Activated naive CD4-positive, alpha-beta T cell treated with anti-CD3 and anti-CD28 coated beads, Interleukin-2, amount 10 ng/mL, durations not matched to agents 7 days and 5 days (primary cell): Measurements from ENCODE around the gene HECA.
"Not testable (repeated sequence)": the region's sequence is repeated elsewhere in the genome, so short reads cannot be mapped to it uniquely, and the experiment has no call there.

Experiments
- CTCF ChIA-PET: fragments of 350-600 bp; sonication (Branson Sonifier 250); formaldehyde crosslinking; loops from one replicate; lab custom pipeline; 2021; ENCODE audit warnings: antibody characterized with exemption; lab: Charles Lee
- DNase-seq: peaks from one replicate; pipeline ENCODE4 v3.0.0-alpha.2; 2020
- H3K27ac Mint-ChIP-seq: one replicate; pipeline ENCODE4 v1.8.0; 2021; ENCODE audit warnings: mild to moderate bottlenecking, moderate library complexity, mixed read lengths
- H3K27me3 Mint-ChIP-seq: one replicate; pipeline ENCODE4 v1.8.0; 2021; ENCODE audit warnings: mild to moderate bottlenecking, mixed read lengths
- H3K36me3 Mint-ChIP-seq: one replicate; pipeline ENCODE4 v1.8.0; 2021; ENCODE audit warnings: mixed read lengths
- H3K4me1 Mint-ChIP-seq: one replicate; pipeline ENCODE4 v1.8.0; 2021; ENCODE audit warnings: mixed read lengths
- H3K4me3 Mint-ChIP-seq: one replicate; pipeline ENCODE4 v1.8.0; 2021; ENCODE audit warnings: mild to moderate bottlenecking, moderate library complexity, mixed read lengths
- H3K9me3 Mint-ChIP-seq: one replicate; pipeline ENCODE4 v1.8.0; 2021; ENCODE audit warnings: mixed read lengths

Gene HECA

GRCh38 chr6:139134817-139135577, at the start of gene HECA:
TSS of gene HECA (plus strand) at chr6:139135080. CDS start at chr6:139135397, 317 bp downstream.
- CTCF ChIA-PET: interaction anchor here (1.9 kb wide), 1 partner anchor 10 kb away, joined by 11 read pairs; no protein-coding TSS in a partner anchor
- peak; percentile 99 for DNase-seq
- no peaks in the 10 kb centered on the region for H3K27me3 Mint-ChIP-seq
- H3K9me3 Mint-ChIP-seq: no peaks in the 10 kb centered on the region
- H3K4me3 Mint-ChIP-seq: peak within 1 kb of the TSS; percentile 82
- H3K27ac Mint-ChIP-seq: peak within 1 kb of the TSS; percentile 99
- H3K4me1 Mint-ChIP-seq: peaks cover 69% of the 10 kb centered on the region
- H3K36me3 Mint-ChIP-seq: peaks cover 37% of the 10 kb centered on the region

DNA sequence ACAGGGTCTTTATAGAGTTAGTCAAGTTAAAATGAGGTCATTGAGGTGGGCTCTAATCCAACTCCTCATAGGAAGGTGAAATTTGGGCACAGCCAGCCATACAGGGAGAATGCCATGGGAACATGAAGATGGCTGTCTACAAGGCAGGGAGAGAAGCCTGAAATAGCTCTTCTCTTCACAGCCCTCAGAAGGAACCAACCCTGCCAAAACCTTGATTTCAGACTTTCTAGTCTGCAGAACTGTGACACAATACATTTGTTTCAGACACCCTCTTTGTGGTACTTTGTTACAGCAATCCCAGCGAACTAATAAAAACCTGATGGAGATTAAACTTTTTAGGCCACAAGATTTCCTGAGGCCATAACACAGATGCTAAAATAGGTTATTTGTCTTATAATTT, 43.1 kb upstream of the HECA start:
- Mint-ChIP-seq H3K36me3 (no peaks in the 10 kb centered on the region), H3K9me3 (peaks cover 10% of the 10 kb centered on the region), H3K4me3 (no peak overlapping the region), H3K27me3 (no peaks in the 10 kb centered on the region), H3K4me1 (peaks cover 4% of the 10 kb centered on the region), H3K27ac (no peak overlapping the region)
- DNase-seq: no peak
- CTCF ChIA-PET: no interaction called here

DNA sequence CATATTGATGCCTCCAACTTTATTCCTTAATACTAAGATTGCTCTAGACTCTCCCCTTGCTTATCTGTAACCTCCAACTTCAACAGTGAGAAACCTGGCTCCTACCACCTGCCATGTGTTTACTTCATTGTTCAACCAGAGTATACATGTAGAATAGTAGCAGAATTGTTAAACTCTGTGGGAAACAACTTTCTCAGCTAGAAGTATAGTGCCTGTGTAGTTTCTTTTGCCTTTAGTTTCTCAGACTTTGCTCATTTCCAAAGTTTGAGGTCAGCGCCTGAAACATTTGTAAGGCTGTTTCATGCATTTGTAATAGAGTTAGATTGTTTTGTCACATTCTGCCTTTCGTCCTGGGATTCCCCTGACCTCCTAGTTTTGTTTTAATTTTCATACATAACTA, 34.9 kb upstream of the HECA start:
- no peak for DNase-seq
- no peaks in the 10 kb centered on the region for H3K36me3 Mint-ChIP-seq
- H3K4me1 Mint-ChIP-seq: peaks cover 10% of the 10 kb centered on the region
- H3K27ac Mint-ChIP-seq: no peak overlapping the region
- CTCF ChIA-PET: no interaction called here
- H3K4me3 Mint-ChIP-seq: no peak overlapping the region
- H3K27me3 Mint-ChIP-seq: no peaks in the 10 kb centered on the region
- H3K9me3 Mint-ChIP-seq: no peaks in the 10 kb centered on the region

- CTCF ChIA-PET: interaction anchor here (0.6 to 0.9 kb wide), 3 partner anchors 16 to 919 kb away, joined by 3 to 4 read pairs (median 3); no protein-coding TSS in a partner anchor
- H3K4me3 Mint-ChIP-seq: no peak overlapping the region
- peaks cover 16% of the 10 kb centered on the region for H3K4me1 Mint-ChIP-seq
- no peaks in the 10 kb centered on the region for H3K36me3 Mint-ChIP-seq
- no peak overlapping the region for H3K27ac Mint-ChIP-seq
- H3K27me3 Mint-ChIP-seq: no peaks in the 10 kb centered on the region
- DNase-seq: no peak
- no peaks in the 10 kb centered on the region for H3K9me3 Mint-ChIP-seq
Observed at GRCh38 chr6:139107051-139107450, 27.8 kb upstream of the HECA start.

GRCh38 chr6:139108378-139108777, 26.5 kb upstream of the HECA start:
- no peak overlapping the region for H3K27ac Mint-ChIP-seq
- peaks cover 29% of the 10 kb centered on the region for H3K4me1 Mint-ChIP-seq
- CTCF ChIA-PET: interaction anchor here (1.0 kb wide), 1 partner anchor 24 kb away, joined by 3 read pairs; no protein-coding TSS in a partner anchor
- no peaks in the 10 kb centered on the region for H3K9me3 Mint-ChIP-seq
- no peak for DNase-seq
- H3K4me3 Mint-ChIP-seq: no peak overlapping the region
- H3K36me3 Mint-ChIP-seq: no peaks in the 10 kb centered on the region
- no peaks in the 10 kb centered on the region for H3K27me3 Mint-ChIP-seq

- CTCF ChIA-PET: no interaction called here
- no peaks in the 10 kb centered on the region for H3K9me3 Mint-ChIP-seq
- H3K4me1 Mint-ChIP-seq: peaks cover 35% of the 10 kb centered on the region
- no peaks in the 10 kb centered on the region for H3K36me3 Mint-ChIP-seq
- no peak overlapping the region for H3K27ac Mint-ChIP-seq
- H3K4me3 Mint-ChIP-seq: no peak overlapping the region
- no peaks in the 10 kb centered on the region for H3K27me3 Mint-ChIP-seq
- DNase-seq: peak; percentile 46
Observed at GRCh38 chr6:139109558-139109957, 25.3 kb upstream of the HECA start.

- H3K36me3 Mint-ChIP-seq: peaks cover 2% of the 10 kb centered on the region
- H3K27me3 Mint-ChIP-seq: no peaks in the 10 kb centered on the region
- peak overlapping the region; percentile 64 for H3K27ac Mint-ChIP-seq
- peaks cover 53% of the 10 kb centered on the region for H3K4me1 Mint-ChIP-seq
- CTCF ChIA-PET: interaction anchor here (2.6 kb wide), 1 partner anchor 12 kb away, joined by 10 read pairs; no protein-coding TSS in a partner anchor
- no peaks in the 10 kb centered on the region for H3K9me3 Mint-ChIP-seq
- DNase-seq: no peak
- H3K4me3 Mint-ChIP-seq: no peak overlapping the region
Observed at GRCh38 chr6:139112146-139112545, 22.7 kb upstream of the HECA start.

DNA sequence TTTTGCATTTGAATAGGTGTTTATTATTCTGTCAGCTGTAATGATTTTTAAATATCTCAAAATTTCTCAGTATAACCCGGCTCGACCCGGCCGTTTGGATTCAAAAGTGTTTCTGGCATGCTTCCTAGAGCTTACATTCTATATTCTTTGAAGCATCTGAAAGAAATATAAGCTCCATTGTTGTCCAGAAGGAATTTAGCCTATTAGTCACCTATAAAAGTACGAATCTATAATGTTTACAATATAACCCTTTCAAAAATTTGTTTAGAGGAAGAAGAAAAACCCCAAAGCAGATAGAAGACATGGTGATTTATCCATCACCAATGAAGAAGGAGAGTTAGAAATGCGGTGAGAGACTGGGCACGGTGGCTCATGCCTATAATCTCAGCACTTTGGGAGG, 22.3 kb upstream of the HECA start:
- CTCF ChIA-PET: interaction anchor here (2.6 kb wide), 1 partner anchor 12 kb away, joined by 10 read pairs; no protein-coding TSS in a partner anchor
- Mint-ChIP-seq H3K9me3 (no peaks in the 10 kb centered on the region), H3K27me3 (no peaks in the 10 kb centered on the region), H3K27ac (peak overlapping the region; percentile 91), H3K4me3 (peak overlapping the region; percentile 25), H3K4me1 (peaks cover 57% of the 10 kb centered on the region), H3K36me3 (peaks cover 2% of the 10 kb centered on the region)
- DNase-seq: no peak

DNA sequence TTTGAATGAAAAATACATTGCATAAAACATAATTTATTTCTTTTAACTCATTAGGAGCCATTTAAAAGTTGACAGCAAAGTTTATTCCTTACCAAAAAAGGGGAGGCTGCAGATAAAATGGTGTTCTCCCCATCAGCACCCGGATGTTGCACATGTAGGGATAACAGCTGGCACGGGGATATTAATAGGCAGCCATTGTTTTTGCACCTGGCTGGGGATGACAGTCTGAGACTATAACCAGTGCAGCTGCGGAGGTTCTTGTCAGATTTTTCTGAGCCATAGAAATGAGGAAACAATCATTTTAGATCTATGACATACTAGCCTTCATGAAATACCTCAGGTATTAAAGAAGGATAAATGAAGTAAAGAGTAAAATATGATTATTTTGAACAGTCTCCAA, 20.1 kb upstream of the HECA start:
- Mint-ChIP-seq H3K4me3 (no peak overlapping the region), H3K27me3 (no peaks in the 10 kb centered on the region), H3K27ac (no peak overlapping the region), H3K4me1 (peaks cover 61% of the 10 kb centered on the region), H3K36me3 (peaks cover 7% of the 10 kb centered on the region), H3K9me3 (peaks cover 14% of the 10 kb centered on the region)
- no peak for DNase-seq
- CTCF ChIA-PET: interaction anchor here (1.3 to 2.6 kb wide), 2 partner anchors 10 kb away, joined by 3 to 10 read pairs; no protein-coding TSS in a partner anchor

GRCh38 chr6:139115989-139116758, 18.7 kb upstream of the HECA start:
- DNase-seq: no peak
- Mint-ChIP-seq H3K27ac (peak overlapping the region; percentile 4), H3K4me3 (no peak overlapping the region), H3K4me1 (peaks cover 59% of the 10 kb centered on the region), H3K27me3 (no peaks in the 10 kb centered on the region), H3K36me3 (peaks cover 14% of the 10 kb centered on the region), H3K9me3 (peaks cover 25% of the 10 kb centered on the region)
- CTCF ChIA-PET: interaction anchor here (0.7 to 1.3 kb wide), 2 partner anchors 9 to 16 kb away, joined by 3 read pairs; no protein-coding TSS in a partner anchor

DNA sequence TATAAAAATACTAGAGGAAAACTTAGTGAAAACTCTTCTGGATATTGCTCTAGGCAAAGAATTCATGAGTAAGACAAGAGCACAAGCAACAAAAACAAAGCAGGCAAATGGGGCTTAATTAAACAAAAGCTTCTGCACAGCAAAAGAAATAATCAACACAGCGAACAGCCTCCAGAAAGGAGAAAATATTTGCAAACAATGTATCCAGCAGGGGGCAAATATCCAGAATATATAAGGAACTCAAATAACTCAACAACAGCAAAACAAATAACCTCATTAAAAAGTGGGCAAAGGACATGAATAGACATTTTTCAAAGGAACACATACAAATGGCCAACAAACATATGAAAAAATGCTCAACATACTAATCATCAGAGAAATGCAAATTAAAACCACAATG, 17.1 kb upstream of the HECA start:
- Mint-ChIP-seq H3K36me3 (peaks cover 14% of the 10 kb centered on the region), H3K9me3 (peaks cover 29% of the 10 kb centered on the region), H3K4me3 (no peak overlapping the region), H3K27me3 (no peaks in the 10 kb centered on the region), H3K4me1 (peaks cover 43% of the 10 kb centered on the region), H3K27ac (no peak overlapping the region)
- CTCF ChIA-PET: interaction anchor here (0.7 to 1.3 kb wide), 3 partner anchors 247 to 631 kb away, joined by 3 to 4 read pairs (median 3); no protein-coding TSS in a partner anchor
- no peak for DNase-seq

DNA sequence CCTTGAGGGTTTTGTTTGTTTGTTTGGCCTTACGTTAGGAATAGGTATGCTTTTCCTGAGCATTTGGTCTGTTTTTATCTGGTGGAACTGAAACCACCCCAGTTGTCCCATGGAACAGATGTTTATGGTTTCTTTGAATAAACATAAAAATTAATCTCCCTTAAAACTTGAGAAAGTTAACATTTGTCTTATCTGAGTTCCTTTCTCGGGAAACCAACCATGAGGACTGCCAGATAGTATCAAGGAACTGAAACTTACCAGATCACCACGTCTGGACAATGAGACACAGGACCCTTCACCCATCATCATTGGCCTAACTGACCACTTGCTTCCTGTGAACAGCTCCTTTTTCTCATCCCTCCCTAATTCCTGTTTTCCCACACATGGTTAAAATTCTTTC, 15.3 kb upstream of the HECA start:
- DNase-seq: no peak
- no peak overlapping the region for H3K27ac Mint-ChIP-seq
- H3K9me3 Mint-ChIP-seq: peaks cover 29% of the 10 kb centered on the region
- H3K4me3 Mint-ChIP-seq: no peak overlapping the region
- H3K4me1 Mint-ChIP-seq: peaks cover 36% of the 10 kb centered on the region
- no peaks in the 10 kb centered on the region for H3K27me3 Mint-ChIP-seq
- H3K36me3 Mint-ChIP-seq: peaks cover 14% of the 10 kb centered on the region
- CTCF ChIA-PET: interaction anchor here (1.0 kb wide), 1 partner anchor 245 kb away, joined by 3 read pairs; no protein-coding TSS in a partner anchor

- peaks cover 28% of the 10 kb centered on the region for H3K9me3 Mint-ChIP-seq
- DNase-seq, H3K4me3 Mint-ChIP-seq, H3K27me3 Mint-ChIP-seq, H3K27ac Mint-ChIP-seq: not testable (repeated sequence)
- CTCF ChIA-PET: interaction anchor here (0.6 to 1.2 kb wide), 2 partner anchors 97 to 242 kb away, joined by 3 read pairs; no protein-coding TSS in a partner anchor
- H3K36me3 Mint-ChIP-seq: peaks cover 22% of the 10 kb centered on the region
- H3K4me1 Mint-ChIP-seq: peaks cover 43% of the 10 kb centered on the region
Observed at GRCh38 chr6:139122823-139123222, 12.1 kb upstream of the HECA start.
